ENCODE results near the gene ASIC5.

The ASIC5 gene

GRCh38 chr4:155879767-155880166 lies 13.7 kb upstream of the ASIC5 start:
- DNase-seq, result no peak

DNA sequence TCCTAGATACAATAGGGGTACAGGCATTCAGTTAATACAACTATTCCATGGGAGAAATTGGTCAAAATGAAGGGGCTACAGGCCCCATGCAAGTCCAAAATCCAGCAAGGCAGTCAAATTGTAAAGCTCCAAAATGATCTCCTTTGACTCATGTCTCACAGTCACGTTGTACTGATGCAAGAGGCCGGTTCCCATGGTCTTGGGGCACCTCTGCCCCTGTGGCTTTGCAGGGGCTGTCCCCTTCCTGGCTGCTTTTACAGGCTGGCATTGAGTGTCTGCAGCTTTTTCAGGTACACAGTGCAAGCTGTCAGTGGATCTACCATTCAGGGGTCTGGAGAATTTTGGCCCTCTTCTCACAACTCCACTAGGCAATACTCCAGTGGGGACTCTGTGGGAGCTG lies 12.5 kb upstream of the ASIC5 start:
- DNase-seq, result no peak

GRCh38 chr4:155877971-155878370 lies 11.9 kb upstream of the ASIC5 start:
- DNase-seq, result no peak

DNA sequence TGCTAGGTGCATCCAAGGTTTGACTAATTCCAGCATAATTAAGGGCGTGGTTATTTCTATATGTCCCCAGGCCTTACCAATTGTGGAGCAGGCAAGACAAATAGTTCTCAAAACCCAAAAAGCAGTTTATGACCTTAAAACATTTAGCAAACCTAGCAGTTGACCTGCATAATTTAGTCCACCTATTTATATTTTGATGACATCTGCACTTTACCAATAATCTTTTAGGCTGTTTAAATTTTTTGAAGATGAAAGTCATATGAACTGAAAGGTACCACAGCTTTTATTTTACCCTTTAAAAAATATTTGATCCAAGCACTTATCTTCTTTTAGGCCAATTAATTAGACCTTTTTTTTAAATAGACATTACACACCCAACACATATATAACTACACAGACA lies 9.8 kb upstream of the ASIC5 start:
- DNase-seq, result no peak

- DNase-seq, result no peak
Observed at GRCh38 chr4:155855897-155856296, 10.2 kb downstream of the ASIC5 start.

DNA sequence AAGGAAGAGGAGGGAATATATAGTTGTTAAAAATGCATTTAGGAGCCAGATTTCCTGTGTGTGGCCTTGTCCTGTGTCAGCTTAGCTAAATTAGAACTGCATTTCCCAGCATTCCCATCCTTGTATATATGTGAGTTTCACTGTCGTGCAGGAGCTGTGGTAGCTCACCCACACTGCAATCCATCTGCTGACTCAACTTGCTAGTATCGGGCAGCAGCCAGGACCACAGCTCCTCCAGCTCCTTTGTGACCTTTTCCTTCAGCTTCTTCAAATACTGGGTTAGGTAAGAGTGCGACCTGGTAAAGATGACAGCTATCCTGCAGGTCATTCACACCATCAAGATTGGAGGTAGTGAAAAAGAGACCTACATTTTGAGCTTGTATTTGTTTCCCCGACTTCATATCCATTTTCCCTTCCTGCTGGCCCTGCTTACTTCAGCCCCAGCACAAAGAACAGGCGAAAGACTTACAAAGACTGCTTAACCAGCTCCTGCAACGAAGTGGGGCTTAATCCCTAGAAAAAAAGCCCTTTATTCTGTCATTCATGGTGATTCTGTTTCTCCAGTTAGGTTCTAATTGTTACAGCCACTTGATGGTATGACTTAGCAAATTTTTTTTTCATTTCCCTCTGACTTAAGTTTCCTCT lies 11.4 kb downstream of the ASIC5 start:
- DNase-seq, result no peak

DNA sequence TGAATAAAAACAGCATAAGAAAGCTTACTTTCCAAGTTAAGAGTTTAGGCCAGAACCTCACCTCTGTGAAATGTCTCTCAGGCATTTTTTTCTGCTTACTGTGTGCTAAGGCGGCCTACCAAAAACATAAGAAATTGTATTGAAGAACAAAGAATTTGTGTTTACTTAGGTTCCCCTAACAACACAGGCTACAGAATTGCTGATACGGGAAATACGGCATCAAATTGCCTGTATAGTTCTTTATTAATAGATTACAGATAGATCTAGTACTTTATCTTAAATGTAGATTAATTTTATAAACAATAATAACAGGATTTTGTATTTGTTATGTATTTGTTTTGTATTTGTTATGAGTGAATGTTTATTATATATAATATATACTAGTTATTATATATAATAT lies 12.9 kb downstream of the ASIC5 start:
- DNase-seq, result no peak

- DNase-seq, result no peak
Observed at GRCh38 chr4:155849042-155849441, 17.0 kb downstream of the ASIC5 start.

DNA sequence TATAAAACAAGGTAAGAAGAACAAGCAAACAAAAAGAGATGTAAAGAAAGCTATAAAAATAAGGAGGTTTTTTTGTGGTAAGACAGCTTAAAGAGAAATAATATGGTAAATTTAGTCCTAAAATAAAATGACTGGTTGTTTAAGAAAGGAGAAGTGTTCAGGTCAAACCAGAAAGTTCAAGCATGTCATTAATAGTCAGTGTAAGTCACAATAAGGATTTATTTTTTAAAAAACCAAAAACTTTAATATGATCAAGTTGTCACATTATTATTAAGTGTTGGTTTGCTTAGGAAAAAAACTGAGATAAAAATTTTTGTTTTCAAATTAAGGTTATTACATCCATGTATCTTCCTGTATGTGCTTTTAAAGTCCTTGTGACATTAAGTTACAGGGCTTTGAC lies 19.1 kb downstream of the ASIC5 start:
- DNase-seq, result no peak

GRCh38 chr4:155842080-155842479 lies 24.0 kb downstream of the ASIC5 start:
- DNase-seq, result no peak

DNA sequence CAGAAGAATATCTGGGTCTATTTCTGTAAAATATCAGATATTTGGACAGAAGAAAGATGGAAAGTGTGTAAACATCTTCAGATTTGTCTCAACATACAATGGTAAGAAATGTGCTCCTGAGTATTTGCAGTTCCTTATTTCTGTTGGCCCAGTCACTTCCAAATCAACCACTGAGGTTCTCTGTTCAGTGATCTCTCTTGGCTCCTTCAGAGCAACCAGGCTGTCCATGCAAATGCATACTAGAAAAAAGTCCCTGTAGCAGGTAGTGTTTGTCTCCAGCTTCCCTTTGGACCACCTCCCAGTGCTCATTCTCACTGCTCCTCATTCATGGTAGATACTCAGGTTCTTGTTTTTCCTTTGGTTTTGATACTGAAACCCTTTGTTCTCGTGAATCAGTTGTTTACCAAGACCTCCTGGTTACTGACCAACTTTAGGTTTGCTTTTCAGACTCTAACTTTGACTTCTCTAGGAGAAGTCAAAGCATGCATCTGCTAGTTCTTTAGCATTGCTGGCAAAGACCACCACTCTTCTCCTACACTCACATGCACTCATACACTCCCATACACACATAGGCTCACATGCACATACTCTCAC lies 28.8 kb downstream of the ASIC5 start:
- DNase-seq, result no peak

GRCh38 chr4:155832664-155833063 lies 33.4 kb downstream of the ASIC5 start:
- no peak for DNase-seq

- no peak for DNase-seq
Observed at GRCh38 chr4:155828628-155829027, 37.4 kb downstream of the ASIC5 start.

DNA sequence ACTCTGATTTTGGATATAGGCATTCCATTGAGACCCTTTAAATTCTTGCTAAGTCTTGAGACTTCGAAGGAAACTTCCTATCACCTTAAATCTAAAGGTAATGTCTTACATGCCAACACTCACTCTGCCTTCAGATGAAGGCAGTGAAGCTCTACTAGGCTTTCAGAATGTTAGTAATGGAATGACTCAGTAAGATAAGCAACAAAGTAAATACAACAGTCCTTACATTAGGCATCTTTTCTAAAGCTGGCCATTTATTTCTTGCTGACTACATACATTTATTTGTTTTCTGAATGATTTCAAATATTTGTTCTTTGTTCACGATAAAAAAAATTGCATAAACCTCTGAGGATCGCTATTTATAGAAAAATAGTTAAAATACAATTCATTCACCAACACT lies 43.5 kb downstream of the ASIC5 start:
- DNase-seq, result no peak

- DNase-seq, result no peak
Observed at GRCh38 chr4:155820887-155821518, 45.1 kb downstream of the ASIC5 start.

DNA sequence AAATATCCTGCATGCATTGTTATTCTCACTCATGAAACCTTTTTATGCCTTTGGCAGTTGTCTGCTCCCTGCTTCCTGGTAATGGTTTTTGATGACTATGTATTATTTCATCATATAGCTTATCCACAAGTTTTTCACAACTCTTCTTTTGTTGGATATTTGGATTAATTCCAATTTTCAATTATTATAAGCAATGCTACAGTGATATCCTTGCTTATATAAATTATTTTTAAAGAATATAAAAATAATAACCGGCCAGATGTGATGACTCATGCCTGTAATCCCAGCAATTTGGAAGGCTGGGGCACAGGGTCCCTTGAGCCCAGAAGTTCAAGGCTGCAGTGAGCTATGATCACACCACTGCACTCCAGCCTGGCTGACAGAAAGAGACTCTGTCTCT lies 47.0 kb downstream of the ASIC5 start:
- DNase-seq, result no peak

DNA sequence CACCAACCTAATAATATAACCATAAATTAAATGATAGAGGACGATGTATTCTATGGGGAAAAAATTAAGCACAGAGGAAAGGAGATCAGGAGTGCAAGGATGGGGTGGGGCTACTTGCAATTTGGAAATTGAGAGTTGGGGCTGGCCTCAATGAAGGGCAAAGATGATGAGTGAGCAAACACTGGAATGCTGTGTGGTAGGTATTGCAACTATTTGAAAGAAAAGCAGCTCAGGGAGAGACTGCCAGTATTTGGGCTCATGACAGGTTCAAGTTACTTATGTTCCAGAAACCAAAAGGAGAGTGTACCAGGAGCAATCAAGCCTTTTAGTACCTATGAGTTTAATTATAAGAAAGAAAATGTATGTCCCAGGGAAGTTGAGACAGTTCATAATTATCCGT lies 47.4 kb downstream of the ASIC5 start:
- no peak for DNase-seq

DNA sequence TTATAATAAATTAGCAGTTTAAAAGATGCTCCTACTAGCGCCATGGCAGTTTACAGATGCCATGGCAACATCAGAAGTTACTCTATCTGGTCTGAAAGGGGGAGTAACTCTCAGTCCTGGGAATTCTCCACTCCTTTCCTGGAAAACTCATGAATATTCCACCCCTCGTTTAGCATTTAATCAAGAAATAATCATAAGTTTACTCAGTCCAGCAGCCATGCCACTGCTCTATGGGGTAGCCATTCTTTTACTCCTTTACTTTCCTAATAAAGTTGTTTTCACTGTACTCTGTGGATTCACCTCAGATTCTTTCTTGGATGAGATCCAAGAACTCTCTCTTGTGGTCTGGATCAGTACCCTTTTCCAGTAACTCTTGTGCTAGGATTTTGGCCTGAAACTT lies 55.0 kb downstream of the ASIC5 start:
- DNase-seq, result no peak

DNA sequence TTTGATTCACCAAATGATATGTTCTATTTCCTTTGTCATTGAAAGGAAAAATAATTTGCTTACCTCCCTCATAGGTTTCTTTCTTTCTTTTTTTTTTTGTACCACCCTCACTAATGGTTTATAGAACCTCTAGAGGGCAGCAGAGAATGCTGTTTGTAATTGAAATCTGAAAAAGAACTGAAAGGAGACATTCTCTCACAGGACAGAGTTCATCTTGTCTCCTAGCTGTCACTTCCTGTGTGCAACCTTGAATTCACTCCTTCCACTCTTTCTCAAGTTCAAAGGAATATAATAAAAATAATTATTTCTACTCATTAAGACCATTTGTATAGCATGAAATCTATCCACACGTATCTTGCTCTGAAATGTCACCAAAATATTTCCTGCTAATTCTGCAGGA lies 56.2 kb downstream of the ASIC5 start:
- no peak for DNase-seq

- no peak for DNase-seq
Observed at GRCh38 chr4:155807021-155807420, 59.1 kb downstream of the ASIC5 start.

GRCh38 chr4:155805016-155805415 lies 61.1 kb downstream of the ASIC5 start:
- DNase-seq, result no peak

GRCh38 chr4:155802190-155802959 lies 63.7 kb downstream of the ASIC5 start:
- DNase-seq, result no peak

DNA sequence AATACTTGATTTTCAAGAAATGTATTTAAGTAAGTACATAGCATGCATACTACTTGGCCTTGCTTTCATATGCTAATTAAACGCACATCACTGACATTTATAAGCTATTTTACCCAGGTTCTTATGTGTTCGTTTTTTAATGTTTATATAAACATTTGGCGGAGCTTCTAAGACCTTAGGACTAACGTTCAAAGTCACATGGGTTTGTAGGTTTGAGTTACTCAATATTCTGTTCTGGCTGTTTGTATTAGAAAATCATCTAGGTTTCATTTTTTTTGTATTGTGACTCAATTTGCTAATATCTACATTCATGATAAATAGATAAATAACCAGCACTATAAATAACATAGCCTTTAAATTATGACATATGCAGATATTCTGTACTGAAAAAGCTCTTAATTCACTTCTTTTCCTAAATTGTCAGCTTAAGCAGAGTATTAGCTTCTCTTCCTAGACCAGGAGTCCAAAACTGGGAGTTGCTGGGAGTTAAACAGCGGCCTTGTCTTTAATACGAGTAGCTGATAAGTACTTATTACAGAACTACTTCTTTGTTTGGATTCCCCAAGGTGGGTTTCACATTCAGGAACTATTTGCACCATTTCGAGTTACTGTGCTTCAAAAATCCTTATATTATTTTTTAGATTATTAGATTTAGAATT lies 65.3 kb downstream of the ASIC5 start:
- no peak for DNase-seq

GRCh38 chr4:155799794-155800123 lies 66.3 kb downstream of the ASIC5 start:
- no peak for DNase-seq
